ENCODE results near the gene IFNAR1.

The IFNAR1 gene

GRCh38 chr21:33368576-33368975 is 43.8 kb downstream of the IFNAR1 start:
- Histone ChIP-seq H3K4me3 (replicated peaks; ENCODE audit: insufficient read depth, low read length) (no peak overlapping the region), H3K27me3 (ENCODE audit: insufficient read depth, poor library complexity, severe bottlenecking) (no peaks in the 10 kb centered on the region), H3K27ac (replicated peaks) (no peak overlapping the region)
- TF ChIP-seq POLR2AphosphoS5 (IDR thresholded peaks at IDR 0.05; ENCODE audit: low read depth), result no peak
- TF ChIP-seq GABPA (IDR thresholded peaks at IDR 0.05; ENCODE audit: low read depth), result no peak
- TF ChIP-seq SPI1 (IDR thresholded peaks at IDR 0.05; ENCODE audit: borderline replicate concordance, low read depth), result no peak
- TF ChIP-seq CTCF (IDR thresholded peaks at IDR 0.05; ENCODE audit: insufficient read depth, low read length), result no peak
- TF ChIP-seq, protein P1, sequence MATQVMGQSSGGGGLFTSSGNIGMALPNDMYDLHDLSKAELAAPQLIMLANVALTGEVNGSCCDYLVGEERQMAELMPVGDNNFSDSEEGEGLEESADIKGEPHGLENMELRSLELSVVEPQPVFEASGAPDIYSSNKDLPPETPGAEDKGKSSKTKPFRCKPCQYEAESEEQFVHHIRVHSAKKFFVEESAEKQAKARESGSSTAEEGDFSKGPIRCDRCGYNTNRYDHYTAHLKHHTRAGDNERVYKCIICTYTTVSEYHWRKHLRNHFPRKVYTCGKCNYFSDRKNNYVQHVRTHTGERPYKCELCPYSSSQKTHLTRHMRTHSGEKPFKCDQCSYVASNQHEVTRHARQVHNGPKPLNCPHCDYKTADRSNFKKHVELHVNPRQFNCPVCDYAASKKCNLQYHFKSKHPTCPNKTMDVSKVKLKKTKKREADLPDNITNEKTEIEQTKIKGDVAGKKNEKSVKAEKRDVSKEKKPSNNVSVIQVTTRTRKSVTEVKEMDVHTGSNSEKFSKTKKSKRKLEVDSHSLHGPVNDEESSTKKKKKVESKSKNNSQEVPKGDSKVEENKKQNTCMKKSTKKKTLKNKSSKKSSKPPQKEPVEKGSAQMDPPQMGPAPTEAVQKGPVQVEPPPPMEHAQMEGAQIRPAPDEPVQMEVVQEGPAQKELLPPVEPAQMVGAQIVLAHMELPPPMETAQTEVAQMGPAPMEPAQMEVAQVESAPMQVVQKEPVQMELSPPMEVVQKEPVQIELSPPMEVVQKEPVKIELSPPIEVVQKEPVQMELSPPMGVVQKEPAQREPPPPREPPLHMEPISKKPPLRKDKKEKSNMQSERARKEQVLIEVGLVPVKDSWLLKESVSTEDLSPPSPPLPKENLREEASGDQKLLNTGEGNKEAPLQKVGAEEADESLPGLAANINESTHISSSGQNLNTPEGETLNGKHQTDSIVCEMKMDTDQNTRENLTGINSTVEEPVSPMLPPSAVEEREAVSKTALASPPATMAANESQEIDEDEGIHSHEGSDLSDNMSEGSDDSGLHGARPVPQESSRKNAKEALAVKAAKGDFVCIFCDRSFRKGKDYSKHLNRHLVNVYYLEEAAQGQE (IDR thresholded peaks at IDR 0.05; ENCODE audit: insufficient replicate concordance, low read depth), result no peak
- no peak for DNase-seq (ENCODE audit: low read depth in 1 of 2, low spot score in 1 of 2)

DNA sequence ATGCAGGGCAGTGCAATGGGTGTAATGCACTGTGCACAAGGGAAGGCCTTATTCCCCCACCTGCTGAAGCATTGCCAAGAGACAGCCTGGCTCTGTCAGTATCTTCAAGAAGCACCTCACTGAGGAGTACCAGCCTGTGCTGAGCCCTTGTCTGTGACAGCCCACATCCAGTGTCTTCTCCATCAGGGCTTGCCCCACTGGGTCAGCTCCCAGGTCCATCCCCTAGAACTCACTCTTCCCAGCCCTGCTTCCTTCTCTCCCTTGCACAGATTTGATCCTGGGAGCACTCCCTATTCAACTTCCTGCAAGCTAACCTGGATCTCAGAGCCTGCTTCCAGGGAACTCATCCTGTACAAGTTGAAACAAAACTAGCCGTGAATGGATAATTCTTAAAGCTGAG is 44.8 kb downstream of the IFNAR1 start:
- Histone ChIP-seq H3K27me3 (ENCODE audit: insufficient read depth, poor library complexity, severe bottlenecking) (no peaks in the 10 kb centered on the region), H3K27ac (replicated peaks) (no peak overlapping the region), H3K4me3 (replicated peaks; ENCODE audit: insufficient read depth, low read length) (no peak overlapping the region)
- TF ChIP-seq POLR2AphosphoS5 (IDR thresholded peaks at IDR 0.05; ENCODE audit: low read depth) (no peak), GABPA (IDR thresholded peaks at IDR 0.05; ENCODE audit: low read depth) (no peak), CTCF (IDR thresholded peaks at IDR 0.05; ENCODE audit: insufficient read depth, low read length) (no peak), SPI1 (IDR thresholded peaks at IDR 0.05; ENCODE audit: borderline replicate concordance, low read depth) (no peak)
- TF ChIP-seq, protein P1 (IDR thresholded peaks at IDR 0.05; ENCODE audit: insufficient replicate concordance, low read depth), result no peak
- no peak for DNase-seq (ENCODE audit: low read depth in 1 of 2, low spot score in 1 of 2)

GRCh38 chr21:33370305-33370704 is 45.5 kb downstream of the IFNAR1 start:
- Histone ChIP-seq H3K27ac (replicated peaks) (no peak overlapping the region), H3K27me3 (ENCODE audit: insufficient read depth, poor library complexity, severe bottlenecking) (no peaks in the 10 kb centered on the region), H3K4me3 (replicated peaks; ENCODE audit: insufficient read depth, low read length) (no peak overlapping the region)
- TF ChIP-seq GABPA (IDR thresholded peaks at IDR 0.05; ENCODE audit: low read depth) (no peak), CTCF (IDR thresholded peaks at IDR 0.05; ENCODE audit: insufficient read depth, low read length) (no peak), POLR2AphosphoS5 (IDR thresholded peaks at IDR 0.05; ENCODE audit: low read depth) (no peak), SPI1 (IDR thresholded peaks at IDR 0.05; ENCODE audit: borderline replicate concordance, low read depth) (no peak)
- TF ChIP-seq, protein P1 (IDR thresholded peaks at IDR 0.05; ENCODE audit: insufficient replicate concordance, low read depth), result no peak
- DNase-seq (ENCODE audit: low read depth in 1 of 2, low spot score in 1 of 2), result no peak

Measured in HL-60 (cell line).